CD14-positive monocyte (primary cell): Measurements from ENCODE around the gene DPYD. TPM values are rescaled to one million over a fixed set of nuclear protein-coding genes. Genes with fewer than 3 reads are reported as not detected.

Experiments
- DNase-seq, 3 donors: peaks; one replicate each; pipeline ENCODE4 v3.0.0-alpha.2; 2011 to 2022
- H2AFZ ChIP-seq: 2 replicates; pipeline ENCODE4 v1.6.0; 2012; ENCODE audit warnings: mild to moderate bottlenecking, low read depth, low read length, inconsistent platforms; ENCODE audit not compliant: insufficient read depth, poor library complexity, severe bottlenecking
- H3K27ac ChIP-seq, 2 donors: 1 replicate in 1 of 2; 2 replicates in 1 of 2; pipeline ENCODE4 v1.5.1; 2012 to 2013; ENCODE audit warnings: low read length in 2 of 2, control low read depth in 1 of 2, inconsistent platforms in 1 of 2, low read depth in 1 of 2, mild to moderate bottlenecking in 1 of 2
- H3K27me3 ChIP-seq, 2 donors: one replicate each; pipeline versions ENCODE4 v1.6.0 to v1.6.1; 2011 to 2013; ENCODE audit warnings: low read length in 2 of 2; ENCODE audit not compliant: control insufficient read depth in 2 of 2, insufficient read depth in 2 of 2
- H3K36me3 ChIP-seq, 2 donors: replicated peaks in 1 of 2; 1 replicate in 1 of 2; 2 replicates in 1 of 2; pipeline versions ENCODE4 v1.5.1 to v1.6.1; 2012 to 2013; ENCODE audit warnings: low read length in 2 of 2, control low read depth in 1 of 2, inconsistent platforms in 1 of 2, mild to moderate bottlenecking in 1 of 2; ENCODE audit not compliant: insufficient read depth in 2 of 2, control insufficient read depth in 1 of 2
- H3K4me1 ChIP-seq, 2 donors: 1 replicate in 1 of 2; 2 replicates in 1 of 2; pipeline versions ENCODE4 v1.5.1 to v1.6.1; 2012 to 2013; ENCODE audit warnings: low read length in 2 of 2, control low read depth in 1 of 2, inconsistent platforms in 1 of 2, mild to moderate bottlenecking in 1 of 2, moderate library complexity in 1 of 2; ENCODE audit not compliant: insufficient read depth in 2 of 2, control insufficient read depth in 1 of 2
- H3K4me2 ChIP-seq: replicated peaks from 2 replicates; pipeline ENCODE3; 2012; ENCODE audit warnings: low read length, moderate library complexity, mild to moderate bottlenecking; ENCODE audit not compliant: poor library complexity, severe bottlenecking; ENCODE audit errors: extremely low read depth
- H3K4me3 ChIP-seq, 3 experiments: fragments of 200-600 bp in 1 of 3; sonication (generic) in 1 of 3; replicated peaks in 1 of 3; 1 replicate in 2 of 3; 2 replicates in 1 of 3; pipeline ENCODE4 v1.5.1; 2011 to 2013; ENCODE audit warnings: low read length in 3 of 3, mild to moderate bottlenecking in 3 of 3, control low read depth in 2 of 3, low read depth in 2 of 3, inconsistent platforms in 1 of 3, moderate library complexity in 1 of 3
- H3K79me2 ChIP-seq: 2 replicates; pipeline ENCODE4 v1.6.0; 2012; ENCODE audit warnings: mild to moderate bottlenecking, control low read depth, inconsistent platforms, low read length, moderate library complexity; ENCODE audit not compliant: insufficient read depth
- H3K9ac ChIP-seq: 2 replicates; pipeline ENCODE4 v1.6.0; 2017; ENCODE audit warnings: low read length, mild to moderate bottlenecking; ENCODE audit not compliant: insufficient read depth, poor library complexity, severe bottlenecking
- H3K9me3 ChIP-seq, 2 donors: replicated peaks in 1 of 2; 1 replicate in 1 of 2; 2 replicates in 1 of 2; pipeline versions ENCODE4 v1.5.1 to v1.6.1; 2012 to 2013; ENCODE audit warnings: low read length in 2 of 2, control low read depth in 1 of 2; ENCODE audit not compliant: control insufficient read depth in 1 of 2, insufficient read depth in 1 of 2
- H4K20me1 ChIP-seq: 2 replicates; pipeline ENCODE4 v1.6.0; 2012; ENCODE audit warnings: mild to moderate bottlenecking, low read length, control low read depth, moderate library complexity; ENCODE audit not compliant: insufficient read depth
- H3K27ac Mint-ChIP-seq, 7 donors: one replicate each; pipeline ENCODE4 v1.8.0; 2020; ENCODE audit warnings: mild to moderate bottlenecking in 7 of 7, mixed read lengths in 7 of 7, moderate library complexity in 6 of 7, inconsistent platforms in 2 of 7
- H3K27me3 Mint-ChIP-seq, 3 donors: one replicate each; pipeline ENCODE4 v1.8.0; 2021 to 2022; ENCODE audit warnings: low read depth in 3 of 3, mild to moderate bottlenecking in 3 of 3, mixed read lengths in 3 of 3, moderate library complexity in 3 of 3, inconsistent platforms in 1 of 3
- H3K36me3 Mint-ChIP-seq, 2 donors: one replicate each; pipeline ENCODE4 v1.8.0; 2020; ENCODE audit warnings: mixed read lengths in 2 of 2, inconsistent platforms in 1 of 2, mild to moderate bottlenecking in 1 of 2
- H3K4me1 Mint-ChIP-seq: one replicate; pipeline ENCODE4 v1.8.0; 2020; ENCODE audit warnings: mild to moderate bottlenecking, mixed read lengths
- H3K4me3 Mint-ChIP-seq, 2 donors: one replicate each; pipeline ENCODE4 v1.8.0; 2020; ENCODE audit warnings: mild to moderate bottlenecking in 2 of 2, mixed read lengths in 2 of 2, moderate library complexity in 1 of 2
- H3K9me3 Mint-ChIP-seq, 7 donors: one replicate each; pipeline ENCODE4 v1.8.0; 2020 to 2022; ENCODE audit warnings: mixed read lengths in 7 of 7, mild to moderate bottlenecking in 6 of 7, moderate library complexity in 6 of 7, inconsistent platforms in 2 of 7
- CTCF ChIP-seq: fragments of 200-600 bp; IDR thresholded peaks from one replicate; pipeline ENCODE4 v1.8.0; 2022; ENCODE audit warnings: antibody characterized with exemption, mild to moderate bottlenecking
- WGBS: methylation state at CpG from one replicate; pipeline ENCODE4 v1.1.5; 2013; ENCODE audit warnings: missing lambda C conversion rate; ENCODE audit not compliant: insufficient coverage; 5-methylcytosine and 5-hydroxymethylcytosine counted together
- intact Hi-C, 2 donors: fragments of 100-400 bp; cut with micrococcal nuclease; formaldehyde crosslinking; loops; one replicate each; pipeline versions ENCODE4 v1.15.0 to v1.15.1; 2023
- polyA plus RNA-seq, 3 donors: library from polyadenylated mRNA; depleted of rRNA in 1 of 3; unstranded in 2 of 3; stranded (reverse) in 1 of 3; fragments of 300-500 nt in 2 of 3; fragments of >200 nt in 1 of 3; fragmentation: Illumina TruSeq in 2 of 3; gene quantifications; 1 replicate in 2 of 3; 2 replicates in 1 of 3; pipeline ENCODE4 v1.2.3, GENCODE V29; 2012 to 2021

Gene DPYD
- polyA plus RNA-seq, 3 donors, result 87.6 to 171 (median 144) TPM

GRCh38 chr1:97070376-97070775, 850.5 kb downstream of the DPYD start:
- no CpG with 5 or more reads among the region's 4 CpGs for WGBS
- no peak overlapping the region for H3K4me3 Mint-ChIP-seq
- no peaks in the 10 kb centered on the region for H3K4me1 ChIP-seq
- H3K9me3 Mint-ChIP-seq, result peaks cover 0 to 2% (median 0%) of the 10 kb centered on the region in 7 donors
- no peak overlapping the region for H3K9ac ChIP-seq
- H3K27me3 Mint-ChIP-seq, result no peaks in the 10 kb centered on the region
- peaks cover 6 to 14% of the 10 kb centered on the region in 2 donors for H3K36me3 ChIP-seq
- H3K27me3 ChIP-seq, result no peaks in the 10 kb centered on the region
- H2AFZ ChIP-seq, result no peak overlapping the region
- H3K27ac Mint-ChIP-seq, result no peak overlapping the region
- no peak overlapping the region for H3K4me2 ChIP-seq
- H3K27ac ChIP-seq, result no peak overlapping the region
- intact Hi-C loops, result no loop called here
- peaks cover 10 to 13% of the 10 kb centered on the region in 2 donors for H3K36me3 Mint-ChIP-seq
- DNase-seq, result no peak
- no peaks in the 10 kb centered on the region for H3K4me1 Mint-ChIP-seq
- TF ChIP-seq CTCF, result no peak
- H3K79me2 ChIP-seq, result no peaks in the 10 kb centered on the region
- H3K4me3 ChIP-seq, result no peak overlapping the region
- H3K9me3 ChIP-seq, result no peaks in the 10 kb centered on the region
- no peaks in the 10 kb centered on the region for H4K20me1 ChIP-seq

GRCh38 chr1:97069312-97069711, 851.5 kb downstream of the DPYD start:
- Histone ChIP-seq H3K36me3 (peaks cover 0 to 5% of the 10 kb centered on the region in 2 donors), H3K4me3 (no peak overlapping the region), H3K79me2 (no peaks in the 10 kb centered on the region), H2AFZ (no peak overlapping the region), H3K27ac (no peak overlapping the region), H3K9ac (no peak overlapping the region), H3K4me1 (no peaks in the 10 kb centered on the region), H3K4me2 (no peak overlapping the region), H3K27me3 (no peaks in the 10 kb centered on the region), H3K9me3 (no peaks in the 10 kb centered on the region), H4K20me1 (no peaks in the 10 kb centered on the region)
- H3K27ac Mint-ChIP-seq, result no peak overlapping the region
- DNase-seq, result no peak
- no peak overlapping the region for H3K4me3 Mint-ChIP-seq
- intact Hi-C loops, result no loop called here
- no peak for TF ChIP-seq CTCF
- WGBS, result 80% methylated on average over 1 of the region's 2 CpGs
- H3K9me3 Mint-ChIP-seq, result peaks cover 0 to 4% (median 0%) of the 10 kb centered on the region in 7 donors
- peaks cover under 1 to 4% of the 10 kb centered on the region in 2 donors for H3K36me3 Mint-ChIP-seq
- no peaks in the 10 kb centered on the region for H3K27me3 Mint-ChIP-seq
- no peaks in the 10 kb centered on the region for H3K4me1 Mint-ChIP-seq
